Pancreas (tissue), 10 donors: ENCODE data around the gene SEL1L3. TPM values are rescaled to one million over a fixed set of nuclear protein-coding genes. Genes with fewer than 3 reads are reported as not detected.
A peak's percentile ranks its signal among the peaks of the same experiment; 100 is the strongest.

ENCODE experiments used
- ATAC-seq, 4 donors: fragments of 200-7000 bp; cut with Tn5 transposase; one replicate each; pipeline versions ENCODE4 v1.8.0 to v1.9.1; 2020; ENCODE audit warnings: mild to moderate bottlenecking in 4 of 4, moderate library complexity in 4 of 4
- DNase-seq, 6 donors: peaks; one replicate each; pipeline ENCODE4 v3.0.0-alpha.2; 2020
- FAIRE-seq: peaks from 2 replicates; lab custom pipeline; 2012; peaks lifted over from hg19 to GRCh38; lab: Jason Lieb, UNC
- H3K27ac ChIP-seq, 4 donors: fragments of 200-600 bp; sonication (generic); 1 replicate in 3 of 4; 2 replicates in 1 of 4; pipeline versions ENCODE4 v1.5.0 to v1.8.0; 2020
- H3K27me3 ChIP-seq, 4 donors: fragments of 200-600 bp; one replicate each; pipeline ENCODE4 v1.8.0; 2021
- H3K36me3 ChIP-seq, 3 donors: fragments of 200-600 bp; sonication (generic) in 1 of 3; one replicate each; pipeline versions ENCODE4 v1.5.0 to v1.8.0; 2020 to 2021
- H3K4me1 ChIP-seq, 3 donors: fragments of 200-600 bp; one replicate each; pipeline ENCODE4 v1.8.0; 2021
- H3K4me3 ChIP-seq, 4 donors: fragments of 200-600 bp; sonication (generic) in 2 of 4; one replicate each; pipeline versions ENCODE4 v1.5.0 to v1.8.0; 2020 to 2021
- H3K9me3 ChIP-seq, 4 donors: fragments of 200-600 bp; one replicate each; pipeline ENCODE4 v1.8.0; 2021
- whole genome bisulfite sequencing, 2 donors: extraction: QIAGEN DNeasy Blood & Tissue Kit; methylation state at CpG; one replicate each; pipeline ENCODE4 v1.1.7; 2013; 5-methylcytosine and 5-hydroxymethylcytosine counted together
- intact Hi-C, 3 donors: fragments of 100-400 bp; cut with DNase I; formaldehyde crosslinking; loops; one replicate each; pipeline versions ENCODE4 v1.11.1 to v1.14.2; 2022
- polyA plus RNA-seq, 2 donors: library from polyadenylated mRNA; stranded (reverse); fragments of 200-250 nt; gene quantifications; one replicate each; pipeline ENCODE4 v1.2.3, GENCODE V29; 2013
- total RNA-seq, 6 donors: library from RNA; stranded (reverse); fragmentation: NEBNext Ultra II Directional in 4 of 6; extraction: Animal tissue kit (Norgen Biotek cat#: 25700) in 4 of 6; gene quantifications; one replicate each; pipeline versions ENCODE4 v1.2.1 to v1.2.4, GENCODE V29; 2021 to 2023
- TF ChIP-seq, protein P1 (sequence below), 4 donors: fragments of 200-600 bp; sonication (generic) in 3 of 4; IDR thresholded peaks; one replicate each; pipeline versions ENCODE4 v1.5.0 to v1.8.0; 2021; ENCODE audit warnings: antibody characterized with exemption in 4 of 4
- donor health status: healthy with polysubstance abuse.
- donor health status: DM: no; HTN: no; CAD: no; lungs with moderate emphysema.
- donor health status: DM: no; HTN: no; CAD: no.
- donor health status: control.
- donor health status: control.
- donor health status: Bipolar disorder and iron deficiency.
- donor health status: DM: yes; HTN: yes; CAD: no.
- donor health status: DM: no; HTN: no; CAD: no.
- donor health status: DM: no; HTN: no; CAD: no.
- donor health status: DM: yes; HTN: yes; CAD: no.

SEL1L3 gene
- total and polyA plus RNA-seq, 8 donors: 18.4 to 76.7 (median 41.0) TPM

DNA sequence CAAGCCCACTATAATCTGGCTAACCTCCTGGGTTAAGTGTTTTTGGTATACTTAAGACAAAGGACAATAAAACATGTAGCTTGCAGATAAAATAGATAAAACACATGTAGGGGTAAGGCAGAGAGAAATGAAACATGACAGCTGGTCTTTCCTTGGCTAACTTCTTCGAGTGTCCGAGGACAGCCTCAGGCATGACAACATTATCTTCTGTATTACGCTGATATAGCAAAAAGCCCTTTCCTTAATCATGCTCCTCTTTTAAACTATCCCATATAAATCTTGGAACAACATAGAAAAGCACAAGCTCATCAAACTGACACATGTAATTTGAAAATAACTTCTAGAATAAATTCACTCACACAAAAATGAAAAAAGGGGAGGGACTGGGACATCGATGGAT, 91.1 kb downstream of the SEL1L3 start:
- Histone ChIP-seq H3K9me3 (no peaks in the 10 kb centered on the region), H3K4me1 (no peaks in the 10 kb centered on the region), H3K36me3 (peaks cover 0 to 15% (median 0%) of the 10 kb centered on the region in 3 donors), H3K27me3 (no peaks in the 10 kb centered on the region), H3K27ac (no peak overlapping the region), H3K4me3 (no peak overlapping the region)
- DNase-seq: no peak
- intact Hi-C loops: no loop called here
- no peak for ATAC-seq
- 87 to 94% methylated on average over 4 of the region's 4 CpGs for WGBS, 2 donors
- no peak for FAIRE-seq
- TF ChIP-seq, protein P1, sequence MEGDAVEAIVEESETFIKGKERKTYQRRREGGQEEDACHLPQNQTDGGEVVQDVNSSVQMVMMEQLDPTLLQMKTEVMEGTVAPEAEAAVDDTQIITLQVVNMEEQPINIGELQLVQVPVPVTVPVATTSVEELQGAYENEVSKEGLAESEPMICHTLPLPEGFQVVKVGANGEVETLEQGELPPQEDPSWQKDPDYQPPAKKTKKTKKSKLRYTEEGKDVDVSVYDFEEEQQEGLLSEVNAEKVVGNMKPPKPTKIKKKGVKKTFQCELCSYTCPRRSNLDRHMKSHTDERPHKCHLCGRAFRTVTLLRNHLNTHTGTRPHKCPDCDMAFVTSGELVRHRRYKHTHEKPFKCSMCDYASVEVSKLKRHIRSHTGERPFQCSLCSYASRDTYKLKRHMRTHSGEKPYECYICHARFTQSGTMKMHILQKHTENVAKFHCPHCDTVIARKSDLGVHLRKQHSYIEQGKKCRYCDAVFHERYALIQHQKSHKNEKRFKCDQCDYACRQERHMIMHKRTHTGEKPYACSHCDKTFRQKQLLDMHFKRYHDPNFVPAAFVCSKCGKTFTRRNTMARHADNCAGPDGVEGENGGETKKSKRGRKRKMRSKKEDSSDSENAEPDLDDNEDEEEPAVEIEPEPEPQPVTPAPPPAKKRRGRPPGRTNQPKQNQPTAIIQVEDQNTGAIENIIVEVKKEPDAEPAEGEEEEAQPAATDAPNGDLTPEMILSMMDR (IDR thresholded peaks at IDR 0.05): no peak

DNA sequence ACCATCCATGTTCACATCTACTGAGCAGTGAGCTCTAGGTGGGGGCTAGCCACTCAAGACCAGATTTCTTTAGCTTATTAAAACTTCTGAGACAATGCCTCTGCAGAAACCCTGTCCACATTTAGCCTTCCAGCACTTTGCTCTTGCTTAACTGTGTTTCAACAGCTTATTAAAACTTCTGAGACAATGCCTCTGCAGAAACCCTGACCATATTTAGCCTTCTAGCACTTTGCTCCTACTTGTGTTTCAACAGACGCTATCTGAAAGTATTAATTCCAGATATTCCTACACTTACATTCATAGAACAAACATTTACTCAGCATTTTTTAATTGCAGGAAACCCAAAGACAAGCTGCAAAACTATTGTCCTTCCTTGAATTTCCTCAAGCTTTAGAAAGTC, 91.9 kb downstream of the SEL1L3 start:
- intact Hi-C loops: no loop called here
- ATAC-seq: no peak
- H3K9me3 ChIP-seq: no peaks in the 10 kb centered on the region
- H3K27ac ChIP-seq: no peak overlapping the region
- DNase-seq: no peak
- FAIRE-seq: no peak
- no peak overlapping the region for H3K4me3 ChIP-seq
- TF ChIP-seq, protein P1 (IDR thresholded peaks at IDR 0.05): no peak
- 82% methylated on average over 1 of the region's 1 CpG for WGBS, 2 donors
- H3K36me3 ChIP-seq: peaks cover 0 to 21% (median 0%) of the 10 kb centered on the region in 3 donors
- H3K27me3 ChIP-seq: no peaks in the 10 kb centered on the region
- H3K4me1 ChIP-seq: no peaks in the 10 kb centered on the region

DNA sequence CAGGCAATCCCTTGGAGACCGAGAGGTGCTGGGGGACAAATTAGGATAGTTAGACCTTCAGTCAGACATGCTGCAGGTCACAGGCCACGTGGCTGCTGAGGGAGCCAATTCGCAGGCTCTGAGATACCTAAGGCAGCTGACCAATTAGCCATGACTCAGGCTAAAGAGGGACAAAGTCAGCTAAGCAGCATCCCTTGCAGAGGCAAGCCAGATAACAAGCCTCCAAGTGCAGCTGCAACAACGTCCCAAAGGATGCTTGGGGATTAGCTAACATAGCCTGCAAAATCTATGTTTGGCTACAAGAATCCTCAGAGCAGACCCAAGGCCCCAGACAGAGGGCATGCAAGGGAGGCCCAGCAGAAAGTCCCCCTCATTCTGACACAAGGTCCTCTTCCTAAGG, 93.5 kb downstream of the SEL1L3 start:
- Histone ChIP-seq H3K9me3 (no peaks in the 10 kb centered on the region), H3K27ac (no peak overlapping the region), H3K4me1 (no peaks in the 10 kb centered on the region), H3K27me3 (no peaks in the 10 kb centered on the region), H3K4me3 (no peak overlapping the region), H3K36me3 (peaks cover 6 to 32% (median 7%) of the 10 kb centered on the region in 3 donors)
- DNase-seq: no peak
- intact Hi-C loops: loop anchor here in 1 of 3 donors (10.0 kb wide), 1 partner anchor 324 kb away; no protein-coding TSS in a partner anchor
- no peak for ATAC-seq
- TF ChIP-seq, protein P1 (IDR thresholded peaks at IDR 0.05): no peak
- WGBS, 2 donors: 64 to 79% methylated on average over 4 of the region's 4 CpGs
- no peak for FAIRE-seq

DNA sequence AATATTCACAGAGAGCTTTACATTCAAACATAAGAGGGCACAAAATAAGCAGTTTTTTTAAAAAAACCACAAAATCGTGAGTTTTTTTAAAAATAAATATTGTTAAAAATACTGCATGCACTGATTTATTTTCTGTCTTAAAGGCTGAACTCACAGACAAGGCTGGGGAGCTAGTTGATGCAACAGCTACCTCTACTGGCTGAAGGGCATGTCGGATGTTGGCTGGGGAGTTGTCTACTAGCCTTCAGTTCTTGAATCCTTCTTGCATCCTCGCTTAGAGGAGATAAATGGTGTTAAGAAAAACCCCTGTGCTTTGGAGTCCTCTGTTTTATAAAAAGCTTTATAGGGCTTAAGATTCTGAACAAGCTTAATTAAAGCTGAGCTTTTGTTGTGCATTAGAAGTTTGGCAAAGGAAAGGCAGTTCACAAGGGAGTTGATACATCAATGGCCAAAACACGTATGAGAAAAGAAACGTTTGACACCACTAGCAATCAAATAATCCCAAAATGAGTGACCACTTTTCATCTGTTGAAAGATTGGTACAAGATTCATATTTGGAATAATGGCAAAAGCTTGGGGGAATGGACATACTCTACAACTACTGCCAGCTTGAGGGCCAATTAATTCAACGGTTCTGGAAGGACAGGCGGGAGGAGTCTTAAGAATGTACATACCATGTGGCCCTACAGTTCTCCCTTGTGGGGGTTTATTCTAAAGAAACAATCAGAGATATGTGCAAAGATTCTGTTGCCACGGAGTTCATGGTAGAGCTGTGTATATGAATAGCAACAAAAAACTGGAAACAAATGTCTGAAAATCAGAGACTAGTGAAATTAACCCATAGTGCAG, 94.7 kb downstream of the SEL1L3 start:
- TF ChIP-seq, protein P1 (IDR thresholded peaks at IDR 0.05): peak in 3 of 4 donors; percentile 36 to 41 (median 39)
- Histone ChIP-seq H3K9me3 (no peaks in the 10 kb centered on the region), H3K27ac (no peak overlapping the region), H3K36me3 (peaks cover 6 to 39% (median 10%) of the 10 kb centered on the region in 3 donors), H3K4me3 (no peak overlapping the region), H3K27me3 (no peaks in the 10 kb centered on the region), H3K4me1 (no peaks in the 10 kb centered on the region)
- DNase-seq: peak in 1 of 6 donors; percentile 35
- no peak for FAIRE-seq
- intact Hi-C loops: loop anchor here in 1 of 3 donors (10.0 kb wide), 1 partner anchor 323 kb away; no protein-coding TSS in a partner anchor
- peak; percentile 56 to 88 (median 84) for ATAC-seq
- WGBS, 2 donors: 50 to 59% methylated on average over 8 of the region's 8 CpGs
